Activated CD8-positive, alpha-beta memory T cell treated with anti-CD3 and anti-CD28 coated beads, Interleukin-2, amount 10 ng/mL, durations not matched to agents 7 days and 5 days (primary cell): ENCODE results near the gene OR6M1. TPM values are rescaled to one million over a fixed set of nuclear protein-coding genes. Genes with fewer than 3 reads are reported as not detected.

ENCODE experiments used
- ATAC-seq: fragments of 150-1000 bp; cut with Tn5 transposase; one replicate; pipeline ENCODE4 v1.10.0; 2021; ENCODE audit warnings: moderate library complexity
- CTCF ChIA-PET: fragments of 350-600 bp; sonication (Branson Sonifier 250); formaldehyde crosslinking; loops from one replicate; lab custom pipeline; 2021; ENCODE audit warnings: antibody characterized with exemption; lab: Charles Lee
- DNase-seq: peaks from one replicate; pipeline ENCODE4 v3.0.0-alpha.2; 2020
- H3K27ac Mint-ChIP-seq: one replicate; pipeline ENCODE4 v1.8.0; 2021; ENCODE audit warnings: mild to moderate bottlenecking, mixed read lengths
- H3K27me3 Mint-ChIP-seq: one replicate; pipeline ENCODE4 v1.8.0; 2021; ENCODE audit warnings: mixed read lengths
- H3K36me3 Mint-ChIP-seq: one replicate; pipeline ENCODE4 v1.8.0; 2021; ENCODE audit warnings: mild to moderate bottlenecking, mixed read lengths
- H3K4me1 Mint-ChIP-seq: one replicate; pipeline ENCODE4 v1.8.0; 2021; ENCODE audit warnings: mixed read lengths
- H3K4me3 Mint-ChIP-seq: one replicate; pipeline ENCODE4 v1.8.0; 2021; ENCODE audit warnings: mild to moderate bottlenecking, moderate library complexity, mixed read lengths
- H3K9me3 Mint-ChIP-seq: one replicate; pipeline ENCODE4 v1.8.0; 2022; ENCODE audit warnings: low read depth, mixed read lengths
- total RNA-seq, 2 experiments: library from RNA; stranded (reverse); gene quantifications; one replicate each; pipeline ENCODE4 v1.2.3, GENCODE V29; 2021

OR6M1 gene
- total RNA-seq, result not detected

DNA sequence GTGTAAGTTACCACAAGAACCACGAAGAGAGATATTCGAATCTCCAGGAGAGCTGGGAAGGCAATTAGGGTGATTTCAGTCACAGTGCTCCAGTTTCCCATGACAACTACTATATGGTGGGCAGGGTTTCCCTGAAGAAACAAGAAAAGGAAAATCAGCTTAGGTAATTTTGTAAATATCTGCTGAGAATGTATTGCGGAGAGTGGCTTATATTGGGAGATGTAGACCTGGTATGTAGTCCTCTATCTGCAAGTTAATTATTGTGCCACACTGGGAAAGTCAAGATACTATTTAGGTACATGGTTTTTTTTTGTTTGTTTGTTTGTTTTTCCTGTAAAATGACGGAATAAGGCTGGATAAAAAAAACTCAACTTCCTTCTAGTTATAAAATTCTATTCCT lies at the start of gene OR6M1:
TSS of gene OR6M1 (minus strand) at position 101 of the 400 bp plus-strand sequence. CDS start at position 101, 0 bp downstream.
- ATAC-seq (no peak), DNase-seq (no peak)
- Mint-ChIP-seq H3K4me3 (no peak within 1 kb of the TSS), H3K9me3 (no peaks in the 10 kb centered on the region), H3K36me3 (no peaks in the 10 kb centered on the region), H3K4me1 (no peaks in the 10 kb centered on the region), H3K27me3 (peaks cover 14% of the 10 kb centered on the region), H3K27ac (no peak within 1 kb of the TSS)
- CTCF ChIA-PET, result no interaction called here

DNA sequence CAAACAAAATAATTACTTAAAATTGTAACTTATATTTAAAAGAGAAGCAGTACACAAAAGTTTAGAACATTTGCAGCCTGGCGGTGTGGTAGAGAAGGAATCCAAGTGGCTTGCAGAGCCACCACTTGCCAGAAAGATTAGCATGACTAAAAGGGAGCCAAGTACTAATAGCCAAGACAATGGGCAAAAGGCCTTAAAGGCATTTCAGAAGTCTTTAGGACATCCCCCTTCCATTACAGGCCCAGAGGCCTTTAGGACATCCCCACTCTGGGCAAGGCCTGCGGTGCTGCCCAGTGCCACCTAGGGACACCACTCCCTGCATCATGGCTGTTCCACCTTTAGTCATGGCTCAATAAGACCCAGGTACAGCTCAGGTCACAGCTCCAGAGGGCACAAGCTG lies 46.9 kb upstream of the OR6M1 start:
- no peak for DNase-seq
- no peaks in the 10 kb centered on the region for H3K36me3 Mint-ChIP-seq
- no peak for ATAC-seq
- peaks cover 2% of the 10 kb centered on the region for H3K9me3 Mint-ChIP-seq
- CTCF ChIA-PET, result no interaction called here
- peaks cover 11% of the 10 kb centered on the region for H3K27me3 Mint-ChIP-seq
- H3K27ac Mint-ChIP-seq, result no peak overlapping the region
- no peak overlapping the region for H3K4me3 Mint-ChIP-seq
- H3K4me1 Mint-ChIP-seq, result no peaks in the 10 kb centered on the region

- CTCF ChIA-PET, result no interaction called here
- H3K27ac Mint-ChIP-seq, result no peak overlapping the region
- no peak for ATAC-seq
- H3K27me3 Mint-ChIP-seq, result peaks cover 12% of the 10 kb centered on the region
- no peaks in the 10 kb centered on the region for H3K4me1 Mint-ChIP-seq
- no peak overlapping the region for H3K4me3 Mint-ChIP-seq
- H3K36me3 Mint-ChIP-seq, result no peaks in the 10 kb centered on the region
- peaks cover 2% of the 10 kb centered on the region for H3K9me3 Mint-ChIP-seq
- no peak for DNase-seq
Measured at GRCh38 chr11:123852321-123852720, 46.2 kb upstream of the OR6M1 start.

- no peak for ATAC-seq
- Mint-ChIP-seq H3K36me3 (no peaks in the 10 kb centered on the region), H3K27ac (no peak overlapping the region), H3K9me3 (peaks cover under 1% of the 10 kb centered on the region), H3K4me3 (no peak overlapping the region), H3K4me1 (no peaks in the 10 kb centered on the region), H3K27me3 (peaks cover 17% of the 10 kb centered on the region)
- no peak for DNase-seq
- CTCF ChIA-PET, result no interaction called here
Measured at GRCh38 chr11:123851110-123851509, 45.0 kb upstream of the OR6M1 start.

- Mint-ChIP-seq H3K36me3 (no peaks in the 10 kb centered on the region), H3K27ac (peak overlapping the region; percentile 3), H3K4me1 (peaks cover 9% of the 10 kb centered on the region), H3K4me3 (no peak overlapping the region), H3K27me3 (peaks cover 19% of the 10 kb centered on the region), H3K9me3 (no peaks in the 10 kb centered on the region)
- ATAC-seq (peak; percentile 57), DNase-seq (peak; percentile 46)
- CTCF ChIA-PET, result no interaction called here
Measured at GRCh38 chr11:123841174-123841573, 35.0 kb upstream of the OR6M1 start.

DNA sequence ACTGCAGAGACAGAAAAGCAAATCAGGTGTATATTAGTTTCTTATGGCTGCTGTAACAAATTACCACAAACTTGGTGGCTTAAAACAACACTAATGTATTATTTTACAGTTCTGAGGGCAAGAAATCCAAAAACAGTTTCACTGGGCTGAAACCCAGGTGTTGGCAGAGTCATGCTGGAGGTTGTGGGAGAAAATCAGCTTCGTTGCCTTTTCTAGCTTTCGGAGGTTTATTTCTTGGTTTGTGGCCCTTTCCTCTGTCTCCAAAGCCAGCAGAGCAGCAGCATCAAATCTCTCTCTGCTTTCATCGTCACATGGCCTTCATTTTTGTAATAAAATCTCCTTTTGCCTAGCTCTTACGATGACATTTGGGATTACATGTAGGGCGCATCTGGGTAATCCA lies 33.0 kb upstream of the OR6M1 start:
- no peak for DNase-seq
- H3K4me1 Mint-ChIP-seq, result peaks cover 9% of the 10 kb centered on the region
- peaks cover 15% of the 10 kb centered on the region for H3K27me3 Mint-ChIP-seq
- no peaks in the 10 kb centered on the region for H3K9me3 Mint-ChIP-seq
- no peak overlapping the region for H3K4me3 Mint-ChIP-seq
- CTCF ChIA-PET, result no interaction called here
- no peak for ATAC-seq
- H3K27ac Mint-ChIP-seq, result no peak overlapping the region
- H3K36me3 Mint-ChIP-seq, result no peaks in the 10 kb centered on the region

GRCh38 chr11:123838659-123839058 lies 32.5 kb upstream of the OR6M1 start:
- H3K27me3 Mint-ChIP-seq, result peaks cover 10% of the 10 kb centered on the region
- H3K4me3 Mint-ChIP-seq, result no peak overlapping the region
- CTCF ChIA-PET, result no interaction called here
- H3K27ac Mint-ChIP-seq, result no peak overlapping the region
- H3K9me3 Mint-ChIP-seq, result no peaks in the 10 kb centered on the region
- no peaks in the 10 kb centered on the region for H3K36me3 Mint-ChIP-seq
- ATAC-seq (no peak), DNase-seq (no peak)
- peaks cover 9% of the 10 kb centered on the region for H3K4me1 Mint-ChIP-seq

- H3K27ac Mint-ChIP-seq, result no peak overlapping the region
- no peaks in the 10 kb centered on the region for H3K36me3 Mint-ChIP-seq
- DNase-seq (no peak), ATAC-seq (no peak)
- H3K4me3 Mint-ChIP-seq, result no peak overlapping the region
- peaks cover 10% of the 10 kb centered on the region for H3K27me3 Mint-ChIP-seq
- peaks cover 9% of the 10 kb centered on the region for H3K4me1 Mint-ChIP-seq
- no peaks in the 10 kb centered on the region for H3K9me3 Mint-ChIP-seq
- CTCF ChIA-PET, result no interaction called here
Measured at GRCh38 chr11:123838199-123838598, 32.0 kb upstream of the OR6M1 start.

DNA sequence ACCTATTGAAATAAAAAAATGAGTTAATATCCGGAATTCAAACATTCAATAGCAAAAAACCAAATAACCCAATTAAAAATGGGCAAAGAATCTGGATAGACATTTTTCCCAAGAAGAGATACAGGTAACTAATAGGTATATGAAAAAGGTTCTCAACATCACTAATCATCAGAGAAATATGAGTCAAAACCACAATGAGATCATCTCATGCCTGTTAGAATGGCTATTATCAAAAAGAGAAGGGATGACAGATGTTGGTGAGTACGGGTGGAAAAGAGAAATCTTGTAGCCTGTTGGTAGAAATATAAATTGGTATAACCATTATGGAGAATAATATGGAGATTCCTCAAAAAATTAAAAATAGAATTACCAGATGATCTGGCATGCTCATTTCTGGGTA lies 26.9 kb upstream of the OR6M1 start:
- Mint-ChIP-seq H3K9me3 (no peaks in the 10 kb centered on the region), H3K27ac (no peak overlapping the region), H3K27me3 (peaks cover 4% of the 10 kb centered on the region), H3K4me3 (no peak overlapping the region), H3K4me1 (no peaks in the 10 kb centered on the region), H3K36me3 (no peaks in the 10 kb centered on the region)
- no peak for ATAC-seq
- no peak for DNase-seq
- CTCF ChIA-PET, result no interaction called here

- CTCF ChIA-PET, result no interaction called here
- DNase-seq (no peak), ATAC-seq (no peak)
- Mint-ChIP-seq H3K4me1 (no peaks in the 10 kb centered on the region), H3K4me3 (no peak overlapping the region), H3K27ac (no peak overlapping the region), H3K27me3 (no peaks in the 10 kb centered on the region), H3K36me3 (no peaks in the 10 kb centered on the region), H3K9me3 (no peaks in the 10 kb centered on the region)
Measured at GRCh38 chr11:123829745-123830144, 23.6 kb upstream of the OR6M1 start.

DNA sequence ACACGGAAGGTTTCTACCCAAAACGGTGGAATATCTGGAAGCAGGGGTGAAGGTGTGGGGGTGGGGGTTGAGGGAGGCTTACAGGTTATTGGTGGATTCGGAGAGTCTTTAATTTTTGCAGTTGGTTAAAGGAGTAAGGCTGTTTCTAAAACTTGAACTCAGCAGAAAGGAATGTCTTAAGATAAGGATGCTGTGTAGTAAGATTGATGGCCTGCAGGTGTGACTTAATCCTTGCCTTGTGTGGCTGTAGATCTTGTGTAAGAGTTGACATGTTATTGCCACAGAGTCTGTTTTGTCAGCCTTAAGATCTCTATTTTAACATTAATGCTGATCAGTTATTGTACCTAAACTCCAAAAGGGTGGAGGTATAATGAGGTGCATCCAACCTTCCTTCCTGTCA lies 16.4 kb upstream of the OR6M1 start:
- Mint-ChIP-seq H3K4me1 (no peaks in the 10 kb centered on the region), H3K36me3 (no peaks in the 10 kb centered on the region), H3K27me3 (no peaks in the 10 kb centered on the region), H3K4me3 (no peak overlapping the region), H3K9me3 (no peaks in the 10 kb centered on the region), H3K27ac (no peak overlapping the region)
- CTCF ChIA-PET, result no interaction called here
- DNase-seq (no peak), ATAC-seq (no peak)

DNA sequence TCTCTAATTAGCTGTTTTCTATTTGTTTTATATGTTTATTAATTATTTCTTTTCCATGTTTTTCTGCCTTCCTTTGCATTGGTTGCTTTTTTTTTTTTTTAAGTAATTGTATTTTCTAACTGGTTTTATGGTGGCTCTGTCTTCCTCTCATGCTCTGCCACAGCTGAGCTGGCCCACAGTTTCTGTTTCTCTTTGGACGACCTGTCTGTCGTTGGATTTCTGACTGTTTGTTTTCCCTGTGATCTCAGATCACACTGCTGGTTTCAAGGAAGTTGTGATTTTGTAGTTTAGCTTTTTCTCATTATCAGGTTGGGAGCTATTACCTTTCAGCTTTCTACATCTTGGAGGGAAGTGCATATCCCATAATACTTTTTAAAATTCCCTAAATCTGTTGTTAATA lies 15.9 kb upstream of the OR6M1 start:
- no peaks in the 10 kb centered on the region for H3K9me3 Mint-ChIP-seq
- ATAC-seq (no peak), DNase-seq (no peak)
- H3K4me1 Mint-ChIP-seq, result no peaks in the 10 kb centered on the region
- no peak overlapping the region for H3K27ac Mint-ChIP-seq
- no peaks in the 10 kb centered on the region for H3K27me3 Mint-ChIP-seq
- no peaks in the 10 kb centered on the region for H3K36me3 Mint-ChIP-seq
- H3K4me3 Mint-ChIP-seq, result no peak overlapping the region
- CTCF ChIA-PET, result no interaction called here

DNA sequence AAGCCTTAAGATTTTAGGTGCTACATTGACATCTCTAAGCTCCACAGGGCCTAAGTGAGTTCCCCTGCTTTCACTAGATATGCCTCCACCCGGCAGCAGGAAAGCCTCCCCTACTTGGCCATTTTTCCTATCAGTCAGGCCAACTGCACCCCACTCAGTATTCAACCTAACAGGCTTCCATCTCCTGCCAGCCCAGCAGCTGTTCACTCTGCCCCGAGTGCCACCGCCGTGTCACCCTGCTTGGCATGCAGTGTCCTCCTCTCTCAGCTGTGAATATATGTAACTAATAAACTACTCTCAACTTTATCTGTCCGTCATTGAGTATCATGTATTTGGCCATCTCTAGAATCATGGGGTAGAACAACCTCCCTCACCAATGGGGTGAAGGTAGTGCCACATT lies 9.0 kb upstream of the OR6M1 start:
- Mint-ChIP-seq H3K27me3 (peaks cover 6% of the 10 kb centered on the region), H3K9me3 (no peaks in the 10 kb centered on the region), H3K36me3 (no peaks in the 10 kb centered on the region), H3K27ac (no peak overlapping the region), H3K4me1 (no peaks in the 10 kb centered on the region), H3K4me3 (no peak overlapping the region)
- DNase-seq, result no peak
- no peak for ATAC-seq
- CTCF ChIA-PET, result no interaction called here

DNA sequence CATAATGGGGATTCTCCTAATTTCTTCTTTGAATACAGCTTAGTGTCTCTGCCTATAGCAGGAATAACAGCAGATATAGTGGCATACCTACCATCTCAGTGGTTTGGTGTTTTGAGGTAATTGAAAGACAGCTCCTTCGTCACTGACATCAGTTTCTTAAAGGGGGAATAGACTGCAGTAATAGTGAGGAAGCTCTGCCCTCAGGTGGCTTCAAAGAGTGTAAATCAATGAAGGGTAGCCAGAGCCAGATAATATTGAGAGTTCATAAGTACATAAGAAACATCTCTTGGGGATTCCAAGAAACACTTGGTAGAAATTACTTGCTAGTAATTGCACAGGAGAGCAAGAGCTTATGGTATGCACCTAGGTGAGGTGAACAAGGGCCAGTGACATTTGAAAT lies 4.4 kb downstream of the OR6M1 start:
- no peak overlapping the region for H3K4me3 Mint-ChIP-seq
- H3K27ac Mint-ChIP-seq, result no peak overlapping the region
- DNase-seq (no peak), ATAC-seq (no peak)
- H3K36me3 Mint-ChIP-seq, result no peaks in the 10 kb centered on the region
- H3K27me3 Mint-ChIP-seq, result peaks cover 8% of the 10 kb centered on the region
- H3K4me1 Mint-ChIP-seq, result no peaks in the 10 kb centered on the region
- CTCF ChIA-PET, result no interaction called here
- no peaks in the 10 kb centered on the region for H3K9me3 Mint-ChIP-seq

GRCh38 chr11:123800036-123800435 lies 6.1 kb downstream of the OR6M1 start:
- ATAC-seq (no peak), DNase-seq (no peak)
- Mint-ChIP-seq H3K9me3 (no peaks in the 10 kb centered on the region), H3K27ac (no peak overlapping the region), H3K36me3 (no peaks in the 10 kb centered on the region), H3K4me1 (no peaks in the 10 kb centered on the region), H3K4me3 (no peak overlapping the region), H3K27me3 (peaks cover 6% of the 10 kb centered on the region)
- CTCF ChIA-PET, result no interaction called here
